ENCODE data around the gene MT1B. TPM values are rescaled to one million over a fixed set of nuclear protein-coding genes. Genes with fewer than 3 reads are reported as not detected.

The MT1B gene
- total and polyA plus RNA-seq, 8 donors = 5.8 TPM; not detected in 7

DNA sequence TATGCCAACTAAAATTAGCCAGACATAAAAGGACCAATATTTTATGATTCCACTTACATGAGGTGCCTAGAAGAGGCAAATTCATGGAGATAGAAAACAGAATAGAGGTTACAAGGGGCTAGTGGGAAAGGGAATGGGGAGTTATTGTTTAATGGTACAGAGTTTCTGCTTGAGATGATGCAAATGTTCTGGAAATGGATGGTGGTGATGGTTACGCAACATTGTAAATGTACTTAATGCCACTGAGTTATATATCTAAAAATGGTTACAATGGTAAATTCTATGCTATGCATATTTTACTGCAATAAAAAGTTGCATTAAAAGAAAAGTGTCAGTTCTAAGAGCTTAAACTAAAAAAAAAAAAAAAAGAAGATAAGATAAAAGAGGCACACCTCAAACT is 48.5 kb downstream of the MT1B start:
- Histone ChIP-seq H3K4me3 (no peak overlapping the region), H3K27me3 (no peaks in the 10 kb centered on the region), H3K9me3 (peaks cover 0 to 7% (median 0%) of the 10 kb centered on the region in 4 donors), H3K36me3 (no peaks in the 10 kb centered on the region), H3K27ac (no peak overlapping the region), H3K4me1 (peaks cover 0 to 7% (median 4%) of the 10 kb centered on the region in 4 donors)
- no peak for DNase-seq
- intact Hi-C loops (cut with DNase I; ENCODE audit: low total_unique reads) = loop anchor here (5.0 kb wide), 1 partner anchor 118 kb away; no protein-coding TSS in a partner anchor
- WGBS, 5 donors = 3 to 91% (median 57%) methylated on average over 1 of the region's 1 CpG
- no peak for TF ChIP-seq POLR2A (IDR thresholded peaks at IDR 0.05)
- TF ChIP-seq, protein P1, sequence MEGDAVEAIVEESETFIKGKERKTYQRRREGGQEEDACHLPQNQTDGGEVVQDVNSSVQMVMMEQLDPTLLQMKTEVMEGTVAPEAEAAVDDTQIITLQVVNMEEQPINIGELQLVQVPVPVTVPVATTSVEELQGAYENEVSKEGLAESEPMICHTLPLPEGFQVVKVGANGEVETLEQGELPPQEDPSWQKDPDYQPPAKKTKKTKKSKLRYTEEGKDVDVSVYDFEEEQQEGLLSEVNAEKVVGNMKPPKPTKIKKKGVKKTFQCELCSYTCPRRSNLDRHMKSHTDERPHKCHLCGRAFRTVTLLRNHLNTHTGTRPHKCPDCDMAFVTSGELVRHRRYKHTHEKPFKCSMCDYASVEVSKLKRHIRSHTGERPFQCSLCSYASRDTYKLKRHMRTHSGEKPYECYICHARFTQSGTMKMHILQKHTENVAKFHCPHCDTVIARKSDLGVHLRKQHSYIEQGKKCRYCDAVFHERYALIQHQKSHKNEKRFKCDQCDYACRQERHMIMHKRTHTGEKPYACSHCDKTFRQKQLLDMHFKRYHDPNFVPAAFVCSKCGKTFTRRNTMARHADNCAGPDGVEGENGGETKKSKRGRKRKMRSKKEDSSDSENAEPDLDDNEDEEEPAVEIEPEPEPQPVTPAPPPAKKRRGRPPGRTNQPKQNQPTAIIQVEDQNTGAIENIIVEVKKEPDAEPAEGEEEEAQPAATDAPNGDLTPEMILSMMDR (IDR thresholded peaks at IDR 0.05) = no peak
- no peak for TF ChIP-seq POLR2AphosphoS5 (IDR thresholded peaks at IDR 0.05)
- no peak for TF ChIP-seq EP300 (IDR thresholded peaks at IDR 0.05)

DNA sequence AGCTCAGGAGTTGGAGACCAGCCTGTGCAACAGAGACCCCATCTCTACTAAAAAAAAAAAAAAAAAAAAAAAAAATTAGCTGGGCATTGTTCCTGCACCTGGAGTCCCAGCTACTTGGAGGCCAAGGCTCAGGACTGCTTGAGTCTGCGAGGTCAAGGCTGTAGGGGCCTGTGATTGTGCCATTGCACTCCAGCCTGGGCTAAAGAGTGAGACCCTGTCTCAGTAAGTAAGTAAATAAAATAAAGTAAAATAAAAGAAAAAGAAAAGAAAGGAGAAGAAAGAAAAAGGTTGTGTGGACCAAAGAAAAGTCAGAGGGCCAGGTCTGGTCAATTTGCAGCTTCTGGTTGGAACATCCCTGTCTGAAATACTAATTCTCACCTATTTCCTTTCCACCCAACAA is 48.9 kb downstream of the MT1B start:
- TF ChIP-seq, protein P1 (IDR thresholded peaks at IDR 0.05) = no peak
- TF ChIP-seq EP300 (IDR thresholded peaks at IDR 0.05) (no peak), POLR2AphosphoS5 (IDR thresholded peaks at IDR 0.05) (no peak), POLR2A (IDR thresholded peaks at IDR 0.05) (no peak)
- Histone ChIP-seq H3K4me3 (no peak overlapping the region), H3K27ac (no peak overlapping the region), H3K9me3 (peaks cover 0 to 7% (median 0%) of the 10 kb centered on the region in 4 donors), H3K4me1 (peaks cover 0 to 7% (median 4%) of the 10 kb centered on the region in 4 donors), H3K36me3 (no peaks in the 10 kb centered on the region), H3K27me3 (no peaks in the 10 kb centered on the region)
- DNase-seq = no peak
- 93 to 100% (median 96%) methylated on average over 1 of the region's 1 CpG for WGBS, 5 donors
- intact Hi-C loops (cut with DNase I; ENCODE audit: low total_unique reads) = loop anchor here (5.0 kb wide), 1 partner anchor 118 kb away; no protein-coding TSS in a partner anchor

DNA sequence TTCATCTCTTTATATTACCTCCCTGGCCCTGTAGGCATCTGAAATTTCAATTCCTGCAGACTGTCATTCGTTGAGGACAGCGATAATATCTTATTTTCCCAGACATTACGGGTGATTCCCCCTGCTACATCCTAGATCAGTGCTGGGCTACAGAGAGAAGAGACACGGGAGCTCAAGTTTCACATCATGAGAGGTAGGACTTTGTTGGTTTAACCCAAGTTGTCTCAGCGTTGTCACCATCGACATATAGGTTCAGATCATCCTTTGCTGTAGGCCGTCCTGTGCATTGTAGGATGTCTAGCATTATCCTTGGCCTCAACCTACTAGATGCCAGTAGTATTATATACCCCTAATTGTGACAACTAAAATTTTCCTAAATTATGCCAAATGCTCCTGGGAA is 49.8 kb downstream of the MT1B start:
- Histone ChIP-seq H3K4me3 (no peak overlapping the region), H3K4me1 (peaks cover 0 to 7% (median 4%) of the 10 kb centered on the region in 4 donors), H3K27me3 (no peaks in the 10 kb centered on the region), H3K36me3 (no peaks in the 10 kb centered on the region), H3K9me3 (peaks cover 0 to 7% (median 0%) of the 10 kb centered on the region in 4 donors), H3K27ac (no peak overlapping the region)
- DNase-seq = no peak
- TF ChIP-seq POLR2AphosphoS5 (IDR thresholded peaks at IDR 0.05) (no peak), EP300 (IDR thresholded peaks at IDR 0.05) (no peak), POLR2A (IDR thresholded peaks at IDR 0.05) (no peak)
- TF ChIP-seq, protein P1 (IDR thresholded peaks at IDR 0.05) = no peak
- WGBS, 5 donors = 83 to 92% (median 85%) methylated on average over 7 of the region's 7 CpGs
- intact Hi-C loops (cut with DNase I; ENCODE audit: low total_unique reads) = loop anchor here (5.0 kb wide), 1 partner anchor 119 kb away; no protein-coding TSS in a partner anchor

Other genes starting within 250 kb of the MT1B start
- gene AMFR, start 226.3 kb upstream of the MT1B start, total RNA-seq = 100 to 1,000 TPM in 3 of 5 donors, 10 to 100 TPM in 2; 43.7 to 254 (median 102) TPM
- 10 to 100 TPM; 16.8 to 30.9 (median 17.4) TPM for gene AMFR, start 226.3 kb upstream of the MT1B start, polyA plus RNA-seq
- gene NUDT21, start 200.6 kb upstream of the MT1B start, total RNA-seq = 100 to 1,000 TPM in 2 of 5 donors, 10 to 100 TPM in 2, 1 to 10 TPM in 1; 6.4 to 174 (median 30.4) TPM
- gene NUDT21, start 200.6 kb upstream of the MT1B start, polyA plus RNA-seq = 10 to 100 TPM; 19.4 to 28.6 (median 26.0) TPM
- 100 to 1,000 TPM in 1 of 5 donors, 10 to 100 TPM in 4; 16.3 to 167 (median 38.0) TPM for gene OGFOD1, start 200.3 kb upstream of the MT1B start, total RNA-seq
- 1 to 10 TPM; 8.4 to 8.7 (median 8.6) TPM for gene OGFOD1, start 200.3 kb upstream of the MT1B start, polyA plus RNA-seq
- 100 to 1,000 TPM in 1 of 5 donors, 10 to 100 TPM in 4; 11.3 to 142 (median 72.4) TPM for gene BBS2, start 131.9 kb upstream of the MT1B start, total RNA-seq
- gene BBS2, start 131.9 kb upstream of the MT1B start, polyA plus RNA-seq = 10 to 100 TPM; 16.4 to 35.1 (median 28.3) TPM
- not detected for gene MT4, start 86.8 kb upstream of the MT1B start, total RNA-seq
- gene MT4, start 86.8 kb upstream of the MT1B start, polyA plus RNA-seq = not detected
- gene MT3, start 62.4 kb upstream of the MT1B start, total RNA-seq = 1 to 10 TPM in 1 of 5 donors, not detected in 4; 2.2 TPM
- gene MT3, start 62.4 kb upstream of the MT1B start, polyA plus RNA-seq = 1 to 10 TPM; 3.1 to 5.0 (median 4.9) TPM
- 100 to 1,000 TPM in 3 of 5 donors, 10 to 100 TPM in 2; 38.8 to 291 (median 111) TPM for gene MT2A, start 43.3 kb upstream of the MT1B start, total RNA-seq
- 1,000 to 10,000 TPM in 2 of 3 donors, 100 to 1,000 TPM in 1; 949 to 1,839 (median 1,778) TPM for gene MT2A, start 43.3 kb upstream of the MT1B start, polyA plus RNA-seq
- 100 to 1,000 TPM in 4 of 5 donors, 10 to 100 TPM in 1; 16.1 to 704 (median 292) TPM for gene MT1E, start 26.1 kb upstream of the MT1B start, total RNA-seq
- gene MT1E, start 26.1 kb upstream of the MT1B start, polyA plus RNA-seq = 1,000 to 10,000 TPM in 2 of 3 donors, 100 to 1,000 TPM in 1; 445 to 1,956 (median 1,098) TPM
- gene MT1M, start 19.2 kb upstream of the MT1B start, total RNA-seq = 10 to 100 TPM in 3 of 5 donors, 1 to 10 TPM in 1, not detected in 1; 5.2 to 57.4 (median 25.3) TPM
- gene MT1M, start 19.2 kb upstream of the MT1B start, polyA plus RNA-seq = 100 to 1,000 TPM; 135 to 155 (median 138) TPM
- gene MT1A, start 13.2 kb upstream of the MT1B start, total RNA-seq = 10 to 100 TPM in 2 of 5 donors, 1 to 10 TPM in 2, not detected in 1; 3.3 to 56.7 (median 25.5) TPM
- 100 to 1,000 TPM; 117 to 185 (median 169) TPM for gene MT1A, start 13.2 kb upstream of the MT1B start, polyA plus RNA-seq
- 10 to 100 TPM in 2 of 5 donors, 1 to 10 TPM in 1, not detected in 2; 7.5 to 73.3 (median 13.3) TPM for gene MT1F, start 6.1 kb downstream of the MT1B start, total RNA-seq
- gene MT1F, start 6.1 kb downstream of the MT1B start, polyA plus RNA-seq = 100 to 1,000 TPM in 2 of 3 donors, 10 to 100 TPM in 1; 87.0 to 225 (median 161) TPM
- gene MT1G, start 16.2 kb downstream of the MT1B start, total RNA-seq = 100 to 1,000 TPM in 3 of 5 donors, not detected in 2; 174 to 605 (median 300) TPM
- 1,000 to 10,000 TPM; 1,140 to 4,171 (median 1,738) TPM for gene MT1G, start 16.2 kb downstream of the MT1B start, polyA plus RNA-seq
- 10 to 100 TPM in 1 of 5 donors, not detected in 4; 33.8 TPM for gene MT1H, start 17.9 kb downstream of the MT1B start, total RNA-seq
- 100 to 1,000 TPM in 1 of 3 donors, 10 to 100 TPM in 2; 75.7 to 219 (median 80.0) TPM for gene MT1H, start 17.9 kb downstream of the MT1B start, polyA plus RNA-seq
- 1,000 to 10,000 TPM in 1 of 5 donors, 100 to 1,000 TPM in 4; 261 to 1,065 (median 315) TPM for gene MT1X, start 30.6 kb downstream of the MT1B start, total RNA-seq
- 1,000 to 10,000 TPM in 2 of 3 donors, 100 to 1,000 TPM in 1; 760 to 1,982 (median 1,143) TPM for gene MT1X, start 30.6 kb downstream of the MT1B start, polyA plus RNA-seq
- 100 to 1,000 TPM in 1 of 5 donors, 10 to 100 TPM in 4; 43.2 to 184 (median 87.5) TPM for gene NUP93, start 78.2 kb downstream of the MT1B start, total RNA-seq
- 10 to 100 TPM; 26.7 to 46.6 (median 27.4) TPM for gene NUP93, start 78.2 kb downstream of the MT1B start, polyA plus RNA-seq
- not detected for gene SLC12A3, start 213.3 kb downstream of the MT1B start, total RNA-seq
- under 1 TPM in 2 of 3 donors, not detected in 1; 0.10 to 0.12 TPM for gene SLC12A3, start 213.3 kb downstream of the MT1B start, polyA plus RNA-seq